Hematopoietic multipotent progenitor cell treated with erythropoietin and hydrocortisone succinate and interleukin-3 and kit ligand, for 15 days (in vitro differentiated cells): Measurements from ENCODE around the gene ZNF558.
"Not testable (repeated sequence)": the region's sequence is repeated elsewhere in the genome, so short reads cannot be mapped to it uniquely, and the experiment has no call there.

Experiments used
- DNase-seq: peaks from one replicate; pipeline ENCODE4 v3.0.0-alpha.2; 2015; ENCODE audit warnings: low spot score

ZNF558 gene

GRCh38 chr19:8806661-8807060 lies 25.4 kb downstream of the ZNF558 start:
- DNase-seq: no peak

- DNase-seq: no peak
Measured at GRCh38 chr19:8794823-8795222, 37.3 kb downstream of the ZNF558 start.

- not testable (repeated sequence) for DNase-seq
Measured at GRCh38 chr19:8773587-8773986, 58.5 kb downstream of the ZNF558 start.

GRCh38 chr19:8769265-8769664 lies 62.8 kb downstream of the ZNF558 start:
- not testable (repeated sequence) for DNase-seq

- not testable (repeated sequence) for DNase-seq
Measured at GRCh38 chr19:8767257-8767656, 64.8 kb downstream of the ZNF558 start.
